ENCODE measurements around the gene FGFBP1. TPM values are rescaled to one million over a fixed set of nuclear protein-coding genes. Genes with fewer than 3 reads are reported as not detected.

The FGFBP1 gene
- total and polyA plus RNA-seq, 2 experiments from 2014 or later = not detected

DNA sequence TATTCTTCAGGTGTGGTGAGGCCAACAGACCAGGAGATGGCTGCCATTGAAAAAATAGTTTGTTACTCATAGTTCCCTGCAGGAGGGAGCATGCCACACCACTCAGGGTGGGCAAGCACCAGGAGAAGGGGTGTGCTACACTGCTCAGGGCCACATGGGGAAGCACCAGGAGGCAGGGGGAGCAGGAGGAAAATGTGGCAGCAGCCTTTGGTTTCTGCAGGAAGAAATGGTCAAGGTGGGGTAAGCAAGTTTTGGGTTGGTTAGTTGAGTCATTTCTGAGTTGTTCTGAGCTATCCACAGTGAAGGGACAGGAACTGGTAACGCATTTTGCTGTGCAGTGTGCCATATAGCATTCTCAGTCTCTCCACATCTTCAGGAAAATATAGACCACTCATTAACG is 23.8 kb downstream of the FGFBP1 start:
- Histone ChIP-seq H3K4me1 (ENCODE audit: insufficient read depth) (peaks cover 20% of the 10 kb centered on the region), H3K9ac (no peak overlapping the region), H3K27ac (no peak overlapping the region), H3K4me3 (no peak overlapping the region), H3F3A (ENCODE audit: insufficient read depth) (peaks cover 20% of the 10 kb centered on the region), H3K79me2 (ENCODE audit: insufficient read depth) (no peaks in the 10 kb centered on the region), H3K9me2 (ENCODE audit: insufficient read depth) (no peaks in the 10 kb centered on the region), H3K36me3 (ENCODE audit: low read depth) (no peaks in the 10 kb centered on the region), H4K20me1 (ENCODE audit: insufficient read depth) (no peaks in the 10 kb centered on the region), H3K4me2 (ENCODE audit: unreplicated experiment) (no peak overlapping the region), H3K9me3 (ENCODE audit: low read depth) (no peaks in the 10 kb centered on the region), H2AFZ (no peak overlapping the region), H3K27me3 (replicated peaks; ENCODE audit: insufficient read depth) (no peaks in the 10 kb centered on the region)
- TF ChIP-seq EZH2phosphoT487 (IDR thresholded peaks at IDR 0.05; ENCODE audit: insufficient read depth, low read depth) (no peak), EZH2 (IDR thresholded peaks at IDR 0.05; ENCODE audit: insufficient read depth, poor library complexity, severe bottlenecking) (no peak)
- no peak for DNase-seq
- WGBS, 2 experiments (ENCODE audit: low coverage in 1 of 2, low lambda C conversion rate in 2 of 2, missing lambda C conversion rate in 2 of 2) = 94 to 98% methylated on average over 2 of the region's 2 CpGs
- in situ Hi-C loops (cut with MboI) = no loop called here

DNA sequence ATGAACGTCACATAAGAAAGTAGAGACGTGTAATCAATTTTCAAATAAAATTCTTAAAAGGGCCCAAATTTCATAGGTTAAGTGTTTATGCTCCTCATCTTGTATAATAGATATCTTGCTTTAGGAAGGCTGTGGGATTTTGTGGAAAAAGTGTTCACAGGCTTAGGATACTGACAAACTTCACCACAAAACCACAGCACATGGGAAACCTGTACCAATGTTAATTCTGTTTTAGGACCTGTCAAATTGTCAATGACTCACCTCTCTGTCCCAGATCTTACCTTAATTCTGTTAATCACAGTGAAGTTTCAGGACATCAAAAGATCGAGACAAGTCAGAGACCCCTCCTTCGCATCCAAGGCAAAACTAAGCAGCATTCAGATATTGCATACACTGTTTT is 24.2 kb downstream of the FGFBP1 start:
- WGBS, 2 experiments (ENCODE audit: low coverage in 1 of 2, low lambda C conversion rate in 2 of 2, missing lambda C conversion rate in 2 of 2) = 98 to 99% methylated on average over 4 of the region's 4 CpGs
- Histone ChIP-seq H3K27ac (0 out of 2 replicates have a peak overlapping the region, but pooled peaks have one; percentile 38), H3K9me3 (ENCODE audit: low read depth) (no peaks in the 10 kb centered on the region), H3K4me1 (ENCODE audit: insufficient read depth) (peaks cover 20% of the 10 kb centered on the region), H3K4me2 (ENCODE audit: unreplicated experiment) (no peak overlapping the region), H3K79me2 (ENCODE audit: insufficient read depth) (no peaks in the 10 kb centered on the region), H3F3A (ENCODE audit: insufficient read depth) (peaks cover 17% of the 10 kb centered on the region), H3K9ac (no peak overlapping the region), H3K9me2 (ENCODE audit: insufficient read depth) (no peaks in the 10 kb centered on the region), H3K36me3 (ENCODE audit: low read depth) (no peaks in the 10 kb centered on the region), H4K20me1 (ENCODE audit: insufficient read depth) (no peaks in the 10 kb centered on the region), H3K27me3 (replicated peaks; ENCODE audit: insufficient read depth) (no peaks in the 10 kb centered on the region), H2AFZ (no peak overlapping the region), H3K4me3 (no peak overlapping the region)
- in situ Hi-C loops (cut with MboI) = no loop called here
- no peak for DNase-seq
- no peak for TF ChIP-seq EZH2 (IDR thresholded peaks at IDR 0.05; ENCODE audit: insufficient read depth, poor library complexity, severe bottlenecking)
- TF ChIP-seq EZH2phosphoT487 (IDR thresholded peaks at IDR 0.05; ENCODE audit: insufficient read depth, low read depth) = no peak

DNA sequence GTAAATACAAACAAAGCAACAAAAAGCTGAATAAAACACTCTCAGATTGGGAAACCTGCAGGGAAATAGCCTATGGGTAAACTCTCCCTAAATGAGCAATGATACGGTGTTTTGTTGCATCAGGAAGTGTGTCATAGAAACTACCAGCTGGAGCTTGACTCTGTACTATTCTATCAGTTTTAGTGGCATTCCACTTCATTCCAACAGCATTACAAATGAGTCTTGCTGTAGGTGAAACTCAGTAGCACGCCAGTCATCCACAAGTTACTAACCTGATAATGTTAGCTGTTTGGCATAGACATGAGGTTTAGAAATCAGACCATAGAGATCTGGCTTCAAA is 24.9 kb downstream of the FGFBP1 start:
- no peak overlapping the region for H3K4me3 ChIP-seq
- no peaks in the 10 kb centered on the region for H4K20me1 ChIP-seq (ENCODE audit: insufficient read depth)
- H3K79me2 ChIP-seq (ENCODE audit: insufficient read depth) = no peaks in the 10 kb centered on the region
- no peak overlapping the region for H2AFZ ChIP-seq
- H3K4me1 ChIP-seq (ENCODE audit: insufficient read depth) = peaks cover 20% of the 10 kb centered on the region
- no peak overlapping the region for H3K9ac ChIP-seq
- no peaks in the 10 kb centered on the region for H3K36me3 ChIP-seq (ENCODE audit: low read depth)
- H3K9me3 ChIP-seq (ENCODE audit: low read depth) = no peaks in the 10 kb centered on the region
- TF ChIP-seq EZH2phosphoT487 (IDR thresholded peaks at IDR 0.05; ENCODE audit: insufficient read depth, low read depth) (no peak), EZH2 (IDR thresholded peaks at IDR 0.05; ENCODE audit: insufficient read depth, poor library complexity, severe bottlenecking) (no peak)
- peak overlapping the region; percentile 29 for H3K4me2 ChIP-seq (ENCODE audit: unreplicated experiment)
- WGBS, 2 experiments (ENCODE audit: low coverage in 1 of 2, low lambda C conversion rate in 2 of 2, missing lambda C conversion rate in 2 of 2) = 2 to 3% methylated on average over 2 of the region's 2 CpGs
- H3K27me3 ChIP-seq (replicated peaks; ENCODE audit: insufficient read depth) = no peaks in the 10 kb centered on the region
- in situ Hi-C loops (cut with MboI) = no loop called here
- H3F3A ChIP-seq (ENCODE audit: insufficient read depth) = peaks cover 17% of the 10 kb centered on the region
- DNase-seq = peak; percentile 92
- H3K9me2 ChIP-seq (ENCODE audit: insufficient read depth) = no peaks in the 10 kb centered on the region
- H3K27ac ChIP-seq = peak overlapping the region; percentile 57

DNA sequence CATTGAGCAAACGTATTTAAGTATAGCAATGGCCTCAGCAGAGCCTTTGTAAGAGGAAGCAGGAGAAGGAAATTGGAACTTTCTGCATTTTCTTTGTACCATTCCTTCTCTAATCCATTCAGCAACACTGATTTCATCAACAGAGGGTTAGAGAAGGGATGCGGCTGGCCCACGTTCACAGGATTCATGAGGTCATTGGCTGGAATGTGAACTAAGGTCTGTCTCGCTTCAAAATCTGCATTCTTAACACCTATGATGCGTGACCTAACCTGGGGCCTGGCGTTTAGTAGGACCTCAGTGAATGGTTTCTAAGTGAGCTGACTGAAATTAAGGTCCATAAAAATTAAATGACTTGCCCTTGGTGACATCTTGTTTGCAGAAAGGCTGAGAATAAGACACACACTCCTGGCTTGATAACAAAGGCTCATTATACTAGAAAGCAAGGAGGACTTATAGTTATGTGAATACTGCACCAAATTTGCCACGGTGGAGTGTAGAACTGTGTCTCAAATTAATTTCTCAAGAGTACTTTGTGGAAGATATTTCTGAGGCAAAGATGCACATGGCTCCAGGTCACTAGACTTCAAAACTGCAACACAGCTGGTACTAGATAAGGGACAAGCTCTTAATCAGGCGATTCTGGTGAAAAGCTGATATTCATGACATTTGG is 25.4 kb downstream of the FGFBP1 start:
- H3K4me2 ChIP-seq (ENCODE audit: unreplicated experiment) = peak overlapping the region; percentile 29
- no peaks in the 10 kb centered on the region for H3K79me2 ChIP-seq (ENCODE audit: insufficient read depth)
- no peaks in the 10 kb centered on the region for H3K9me2 ChIP-seq (ENCODE audit: insufficient read depth)
- H3K36me3 ChIP-seq (ENCODE audit: low read depth) = no peaks in the 10 kb centered on the region
- H2AFZ ChIP-seq = no peak overlapping the region
- H3K4me3 ChIP-seq = no peak overlapping the region
- in situ Hi-C loops (cut with MboI) = no loop called here
- H4K20me1 ChIP-seq (ENCODE audit: insufficient read depth) = no peaks in the 10 kb centered on the region
- H3K9ac ChIP-seq = no peak overlapping the region
- 53 to 60% methylated on average over 8 of the region's 8 CpGs for WGBS, 2 experiments (ENCODE audit: low coverage in 1 of 2, low lambda C conversion rate in 2 of 2, missing lambda C conversion rate in 2 of 2)
- no peak for TF ChIP-seq EZH2 (IDR thresholded peaks at IDR 0.05; ENCODE audit: insufficient read depth, poor library complexity, severe bottlenecking)
- TF ChIP-seq EZH2phosphoT487 (IDR thresholded peaks at IDR 0.05; ENCODE audit: insufficient read depth, low read depth) = no peak
- peaks cover 20% of the 10 kb centered on the region for H3K4me1 ChIP-seq (ENCODE audit: insufficient read depth)
- no peaks in the 10 kb centered on the region for H3K9me3 ChIP-seq (ENCODE audit: low read depth)
- H3K27ac ChIP-seq = peak overlapping the region; percentile 57
- DNase-seq = peak; percentile 11
- peaks cover 17% of the 10 kb centered on the region for H3F3A ChIP-seq (ENCODE audit: insufficient read depth)
- H3K27me3 ChIP-seq (replicated peaks; ENCODE audit: insufficient read depth) = no peaks in the 10 kb centered on the region

All from GM23248 (cell line).